IMR-90 (cell line): ENCODE results near the gene OR2A42.
"Not testable (repeated sequence)": the region's sequence is repeated elsewhere in the genome, so short reads cannot be mapped to it uniquely, and the experiment has no call there.

ENCODE experiments used
- CEBPB ChIP-seq: IDR thresholded peaks from 2 replicates; pipeline ENCODE4 v1.6.1; 2012; ENCODE audit warnings: low read depth, low read length, improper control_type of control experiment
- FOS ChIP-seq: fragments of 150-350 bp; IDR thresholded peaks from 2 replicates; pipeline ENCODE4 v1.6.1; 2016; ENCODE audit warnings: low read depth, low read length
- NFE2L2 ChIP-seq: fragments of 150-350 bp; IDR thresholded peaks from 2 replicates; pipeline ENCODE4 v1.6.1; 2016; ENCODE audit warnings: low read depth, mild to moderate bottlenecking, low read length
- POLR2A ChIP-seq: IDR thresholded peaks from 2 replicates; pipeline ENCODE4 v1.6.1; 2012; ENCODE audit warnings: mild to moderate bottlenecking, low read depth, low read length
- RAD21 ChIP-seq: IDR thresholded peaks from 2 replicates; pipeline ENCODE4 v1.6.1; 2012; ENCODE audit warnings: low read length, improper control_type of control experiment
- RCOR1 ChIP-seq: IDR thresholded peaks from 2 replicates; pipeline ENCODE4 v1.6.1; 2012; ENCODE audit warnings: mild to moderate bottlenecking, low read length, improper control_type of control experiment; ENCODE audit not compliant: insufficient replicate concordance
- RFX5 ChIP-seq: IDR thresholded peaks from 2 replicates; pipeline ENCODE4 v1.8.0; 2012; ENCODE audit warnings: low read depth, mild to moderate bottlenecking, low read length, moderate library complexity
- SMC3 ChIP-seq: fragments of 150-350 bp; IDR thresholded peaks from 2 replicates; pipeline ENCODE4 v1.6.1; 2016; ENCODE audit warnings: low read depth, mild to moderate bottlenecking, antibody characterized with exemption, low read length, moderate library complexity
- TF ChIP-seq, protein P1 (sequence below): conservative IDR thresholded peaks from 2 replicates; pipeline ENCODE4 v1.5.1; 2012; ENCODE audit warnings: mild to moderate bottlenecking, low read depth, low read length, improper control_type of control experiment
- TF ChIP-seq, protein P2 (sequence below): fragments of 150-350 bp; IDR thresholded peaks from 2 replicates; pipeline ENCODE4 v1.6.1; 2016; ENCODE audit warnings: low read depth, mild to moderate bottlenecking, low read length, moderate library complexity, borderline replicate concordance

DNA sequence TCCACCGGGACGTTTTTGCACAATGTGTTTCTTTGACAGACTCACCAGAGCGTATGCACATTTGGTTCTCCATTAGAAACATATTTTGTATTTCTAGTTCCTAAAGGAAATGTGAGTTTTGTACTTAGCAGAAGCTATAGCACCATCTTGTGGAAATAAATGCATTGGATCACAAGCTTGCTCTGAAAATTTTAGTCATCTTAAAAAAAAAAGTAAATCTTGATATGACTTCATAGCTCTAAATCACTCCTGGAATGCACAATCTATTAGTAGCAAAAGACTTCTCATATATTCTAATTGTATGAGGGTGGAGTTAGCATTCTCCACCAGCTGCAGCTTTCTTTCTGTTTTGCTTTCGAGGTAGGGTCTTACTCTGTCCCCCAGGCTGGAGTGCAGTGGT lies 20.3 kb downstream of the OR2A42 start:
- TF ChIP-seq, protein P1, sequence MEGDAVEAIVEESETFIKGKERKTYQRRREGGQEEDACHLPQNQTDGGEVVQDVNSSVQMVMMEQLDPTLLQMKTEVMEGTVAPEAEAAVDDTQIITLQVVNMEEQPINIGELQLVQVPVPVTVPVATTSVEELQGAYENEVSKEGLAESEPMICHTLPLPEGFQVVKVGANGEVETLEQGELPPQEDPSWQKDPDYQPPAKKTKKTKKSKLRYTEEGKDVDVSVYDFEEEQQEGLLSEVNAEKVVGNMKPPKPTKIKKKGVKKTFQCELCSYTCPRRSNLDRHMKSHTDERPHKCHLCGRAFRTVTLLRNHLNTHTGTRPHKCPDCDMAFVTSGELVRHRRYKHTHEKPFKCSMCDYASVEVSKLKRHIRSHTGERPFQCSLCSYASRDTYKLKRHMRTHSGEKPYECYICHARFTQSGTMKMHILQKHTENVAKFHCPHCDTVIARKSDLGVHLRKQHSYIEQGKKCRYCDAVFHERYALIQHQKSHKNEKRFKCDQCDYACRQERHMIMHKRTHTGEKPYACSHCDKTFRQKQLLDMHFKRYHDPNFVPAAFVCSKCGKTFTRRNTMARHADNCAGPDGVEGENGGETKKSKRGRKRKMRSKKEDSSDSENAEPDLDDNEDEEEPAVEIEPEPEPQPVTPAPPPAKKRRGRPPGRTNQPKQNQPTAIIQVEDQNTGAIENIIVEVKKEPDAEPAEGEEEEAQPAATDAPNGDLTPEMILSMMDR = not testable (repeated sequence)
- not testable (repeated sequence) for TF ChIP-seq FOS, NFE2L2, POLR2A, RAD21, SMC3, RFX5, CEBPB, RCOR1
- TF ChIP-seq, protein P2, sequence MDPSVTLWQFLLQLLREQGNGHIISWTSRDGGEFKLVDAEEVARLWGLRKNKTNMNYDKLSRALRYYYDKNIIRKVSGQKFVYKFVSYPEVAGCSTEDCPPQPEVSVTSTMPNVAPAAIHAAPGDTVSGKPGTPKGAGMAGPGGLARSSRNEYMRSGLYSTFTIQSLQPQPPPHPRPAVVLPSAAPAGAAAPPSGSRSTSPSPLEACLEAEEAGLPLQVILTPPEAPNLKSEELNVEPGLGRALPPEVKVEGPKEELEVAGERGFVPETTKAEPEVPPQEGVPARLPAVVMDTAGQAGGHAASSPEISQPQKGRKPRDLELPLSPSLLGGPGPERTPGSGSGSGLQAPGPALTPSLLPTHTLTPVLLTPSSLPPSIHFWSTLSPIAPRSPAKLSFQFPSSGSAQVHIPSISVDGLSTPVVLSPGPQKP = not testable (repeated sequence)
